ENCODE data around the gene ZSWIM3.
A peak's percentile ranks its signal among the peaks of the same experiment; 100 is the strongest.
"Not testable (repeated sequence)": the region's sequence is repeated elsewhere in the genome, so short reads cannot be mapped to it uniquely, and the experiment has no call there.

ZSWIM3 gene

GRCh38 chr20:45892049-45892825, 34.8 kb downstream of the ZSWIM3 start:
- Histone ChIP-seq H3K36me3 (ENCODE audit: insufficient read depth, low read length) (peaks cover 23% of the 10 kb centered on the region), H3K4me1 (ENCODE audit: insufficient read depth, low read length) (peaks cover 26% of the 10 kb centered on the region), H3K4me3 (ENCODE audit: low read length) (peak overlapping the region; percentile 68), H2AFZ (ENCODE audit: low read depth, low read length) (no peak overlapping the region), H3K27me3 (ENCODE audit: insufficient read depth, low read length) (no peaks in the 10 kb centered on the region), H3K9me3 (ENCODE audit: low read length) (no peaks in the 10 kb centered on the region)

- Histone ChIP-seq H3K27me3 (ENCODE audit: insufficient read depth, low read length) (no peaks in the 10 kb centered on the region), H3K4me3 (ENCODE audit: low read length) (no peak overlapping the region), H3K4me1 (ENCODE audit: insufficient read depth, low read length) (peaks cover 26% of the 10 kb centered on the region), H2AFZ (ENCODE audit: low read depth, low read length) (no peak overlapping the region), H3K36me3 (ENCODE audit: insufficient read depth, low read length) (peaks cover 25% of the 10 kb centered on the region), H3K9me3 (ENCODE audit: low read length) (no peaks in the 10 kb centered on the region)
Observed at GRCh38 chr20:45892828-45893500, 35.5 kb downstream of the ZSWIM3 start.

GRCh38 chr20:45893831-45894230, 36.4 kb downstream of the ZSWIM3 start:
- H3K9me3 ChIP-seq (ENCODE audit: low read length), result no peaks in the 10 kb centered on the region
- H3K27me3 ChIP-seq (ENCODE audit: insufficient read depth, low read length), result no peaks in the 10 kb centered on the region
- H2AFZ ChIP-seq (ENCODE audit: low read depth, low read length), result no peak overlapping the region
- peaks cover 26% of the 10 kb centered on the region for H3K4me1 ChIP-seq (ENCODE audit: insufficient read depth, low read length)
- H3K4me3 ChIP-seq (ENCODE audit: low read length), result no peak overlapping the region
- peaks cover 34% of the 10 kb centered on the region for H3K36me3 ChIP-seq (ENCODE audit: insufficient read depth, low read length)

- Histone ChIP-seq H2AFZ (ENCODE audit: low read depth, low read length) (no peak overlapping the region), H3K36me3 (ENCODE audit: insufficient read depth, low read length) (peaks cover 42% of the 10 kb centered on the region)
Observed at GRCh38 chr20:45894797-45895196, 37.4 kb downstream of the ZSWIM3 start.

GRCh38 chr20:45896641-45897161, 39.3 kb downstream of the ZSWIM3 start:
- no peak overlapping the region for H2AFZ ChIP-seq (ENCODE audit: low read depth, low read length)
- H3K9me3 ChIP-seq (ENCODE audit: low read length), result no peaks in the 10 kb centered on the region
- no peak overlapping the region for H3K4me3 ChIP-seq (ENCODE audit: low read length)
- peaks cover 18% of the 10 kb centered on the region for H3K4me1 ChIP-seq (ENCODE audit: insufficient read depth, low read length)
- peaks cover 48% of the 10 kb centered on the region for H3K36me3 ChIP-seq (ENCODE audit: insufficient read depth, low read length)
- no peaks in the 10 kb centered on the region for H3K27me3 ChIP-seq (ENCODE audit: insufficient read depth, low read length)

More at GRCh38 chr20:45894797-45895196, 37.4 kb downstream of the ZSWIM3 start:
- H3K4me3 ChIP-seq (ENCODE audit: low read length), result no peak overlapping the region
- H3K27me3 ChIP-seq (ENCODE audit: insufficient read depth, low read length), result no peaks in the 10 kb centered on the region
- peaks cover 26% of the 10 kb centered on the region for H3K4me1 ChIP-seq (ENCODE audit: insufficient read depth, low read length)
- no peaks in the 10 kb centered on the region for H3K9me3 ChIP-seq (ENCODE audit: low read length)

- H3K36me3 ChIP-seq (ENCODE audit: insufficient read depth, low read length), result peaks cover 53% of the 10 kb centered on the region
- no peak overlapping the region for H2AFZ ChIP-seq (ENCODE audit: low read depth, low read length)
- H3K9me3 ChIP-seq (ENCODE audit: low read length), result no peaks in the 10 kb centered on the region
Observed at GRCh38 chr20:45897289-45897688, 39.9 kb downstream of the ZSWIM3 start.

GRCh38 chr20:45897692-45898091, 40.3 kb downstream of the ZSWIM3 start:
- Histone ChIP-seq H2AFZ (ENCODE audit: low read depth, low read length) (no peak overlapping the region), H3K9me3 (ENCODE audit: low read length) (no peaks in the 10 kb centered on the region), H3K27me3 (ENCODE audit: insufficient read depth, low read length) (no peaks in the 10 kb centered on the region), H3K4me3 (ENCODE audit: low read length) (no peak overlapping the region), H3K4me1 (ENCODE audit: insufficient read depth, low read length) (peaks cover 10% of the 10 kb centered on the region), H3K36me3 (ENCODE audit: insufficient read depth, low read length) (peaks cover 57% of the 10 kb centered on the region)

More at GRCh38 chr20:45897289-45897688, 39.9 kb downstream of the ZSWIM3 start:
- no peaks in the 10 kb centered on the region for H3K27me3 ChIP-seq (ENCODE audit: insufficient read depth, low read length)
- peaks cover 13% of the 10 kb centered on the region for H3K4me1 ChIP-seq (ENCODE audit: insufficient read depth, low read length)
- H3K4me3 ChIP-seq (ENCODE audit: low read length), result no peak overlapping the region

- Histone ChIP-seq H3K9me3 (ENCODE audit: low read length) (no peaks in the 10 kb centered on the region), H2AFZ (ENCODE audit: low read depth, low read length) (no peak overlapping the region), H3K4me3 (ENCODE audit: low read length) (no peak overlapping the region), H3K4me1 (ENCODE audit: insufficient read depth, low read length) (peaks cover 10% of the 10 kb centered on the region), H3K36me3 (ENCODE audit: insufficient read depth, low read length) (peaks cover 63% of the 10 kb centered on the region), H3K27me3 (ENCODE audit: insufficient read depth, low read length) (no peaks in the 10 kb centered on the region)
Observed at GRCh38 chr20:45898285-45898684, 40.9 kb downstream of the ZSWIM3 start.

GRCh38 chr20:45899046-45899835, 41.8 kb downstream of the ZSWIM3 start:
- H3K9me3 ChIP-seq (ENCODE audit: low read length), result no peaks in the 10 kb centered on the region
- H3K27me3 ChIP-seq (ENCODE audit: insufficient read depth, low read length), result no peaks in the 10 kb centered on the region
- peaks cover 1% of the 10 kb centered on the region for H3K4me1 ChIP-seq (ENCODE audit: insufficient read depth, low read length)
- peaks cover 71% of the 10 kb centered on the region for H3K36me3 ChIP-seq (ENCODE audit: insufficient read depth, low read length)
- H3K4me3 ChIP-seq (ENCODE audit: low read length), result no peak overlapping the region
- H2AFZ ChIP-seq (ENCODE audit: low read depth, low read length), result no peak overlapping the region

- H3K36me3 ChIP-seq (ENCODE audit: insufficient read depth, low read length), result peaks cover 83% of the 10 kb centered on the region
- H3K4me3 ChIP-seq (ENCODE audit: low read length), result not testable (repeated sequence)
Observed at GRCh38 chr20:45901332-45901731, 43.9 kb downstream of the ZSWIM3 start.

GRCh38 chr20:45902199-45902701, 44.8 kb downstream of the ZSWIM3 start:
- Histone ChIP-seq H3K4me3 (ENCODE audit: low read length) (no peak overlapping the region), H3K4me1 (ENCODE audit: insufficient read depth, low read length) (no peaks in the 10 kb centered on the region), H3K9me3 (ENCODE audit: low read length) (no peaks in the 10 kb centered on the region), H3K27me3 (ENCODE audit: insufficient read depth, low read length) (no peaks in the 10 kb centered on the region), H3K36me3 (ENCODE audit: insufficient read depth, low read length) (peaks cover 77% of the 10 kb centered on the region), H2AFZ (ENCODE audit: low read depth, low read length) (no peak overlapping the region)

More at GRCh38 chr20:45901332-45901731, 43.9 kb downstream of the ZSWIM3 start:
- not testable (repeated sequence) for H3K9me3 ChIP-seq (ENCODE audit: low read length); H2AFZ ChIP-seq (ENCODE audit: low read depth, low read length); H3K27me3 ChIP-seq (ENCODE audit: insufficient read depth, low read length); H3K4me1 ChIP-seq (ENCODE audit: insufficient read depth, low read length)

- H2AFZ ChIP-seq (ENCODE audit: low read depth, low read length), result no peak overlapping the region
- H3K9me3 ChIP-seq (ENCODE audit: low read length), result no peaks in the 10 kb centered on the region
- no peaks in the 10 kb centered on the region for H3K27me3 ChIP-seq (ENCODE audit: insufficient read depth, low read length)
- H3K4me3 ChIP-seq (ENCODE audit: low read length), result no peak overlapping the region
- H3K4me1 ChIP-seq (ENCODE audit: insufficient read depth, low read length), result peaks cover 6% of the 10 kb centered on the region
- H3K36me3 ChIP-seq (ENCODE audit: insufficient read depth, low read length), result peaks cover 75% of the 10 kb centered on the region
Observed at GRCh38 chr20:45904583-45905504, 47.4 kb downstream of the ZSWIM3 start.
